ENCODE data around the gene C1QTNF9B. TPM values are rescaled to one million over a fixed set of nuclear protein-coding genes. Genes with fewer than 3 reads are reported as not detected.
"Not testable (repeated sequence)": the region's sequence is repeated elsewhere in the genome, so short reads cannot be mapped to it uniquely, and the experiment has no call there.

Gene C1QTNF9B
- total and polyA plus RNA-seq, 2 of the 8 experiments (the other 6 are each of a cell fraction or from before 2014, with no cell fraction given), result 0.11 TPM; not detected in 1

GRCh38 chr13:23888658-23889614, 8.4 kb downstream of the C1QTNF9B start, which contains the start of gene MIPEP (continued):
- TF ChIP-seq GABPA (IDR thresholded peaks at IDR 0.05; ENCODE audit: borderline replicate concordance, insufficient read depth, low read length) (no peak), TEAD4 (IDR thresholded peaks at IDR 0.05; ENCODE audit: low read depth, low read length) (no peak), BRCA1 (IDR thresholded peaks at IDR 0.05; ENCODE audit: low read depth, low read length) (no peak), NRF1 (IDR thresholded peaks at IDR 0.05; ENCODE audit: low read depth, low read length) (no peak)

GRCh38 chr13:23884361-23884760, 12.9 kb downstream of the C1QTNF9B start:
- H3K23me2 ChIP-seq (ENCODE audit: low read depth, low read length); H3K27me3 ChIP-seq (replicated peaks in 1 of 4; ENCODE audit: control insufficient read depth in 3 of 4, extremely low read depth in 1 of 4, insufficient read depth in 3 of 4, low read length in 3 of 4); H3K27ac ChIP-seq (ENCODE audit: low read depth, low read length); FAIRE-seq; H2BK12ac ChIP-seq (ENCODE audit: low read depth, low read length); H2BK120ac ChIP-seq (replicated peaks; ENCODE audit: low read depth, low read length); H4K91ac ChIP-seq (replicated peaks; ENCODE audit: insufficient read length, low read length); H4K8ac ChIP-seq (ENCODE audit: extremely low read depth, insufficient read depth, low read length); POLR2A ChIA-PET (ENCODE audit: partially characterized antibody); CTCF ChIA-PET (ENCODE audit: partially characterized antibody); H3K23ac ChIP-seq (ENCODE audit: insufficient read length); H2BK20ac ChIP-seq (ENCODE audit: low read length); H3K4ac ChIP-seq (replicated peaks; ENCODE audit: insufficient read length, low read depth, low read length); H3K14ac ChIP-seq (ENCODE audit: insufficient read length); H3K4me1 ChIP-seq (replicated peaks in 1 of 4; ENCODE audit: control insufficient read depth in 3 of 4, insufficient read depth in 4 of 4, low read length in 3 of 4); H3K18ac ChIP-seq (ENCODE audit: extremely low read depth, low read length); H3K9me3 ChIP-seq (ENCODE audit: insufficient read depth in 2 of 2, low read depth in 1 of 2, low read length in 1 of 2); H2AFZ ChIP-seq (ENCODE audit: low read length); H3K4me2 ChIP-seq (ENCODE audit: insufficient read depth in 1 of 2, low read depth in 2 of 2, low read length in 2 of 2); H3K4me3 ChIP-seq (ENCODE audit: extremely low read depth in 1 of 4, insufficient read depth in 2 of 4, low read depth in 3 of 4, low read length in 4 of 4); H3K79me2 ChIP-seq (ENCODE audit: control insufficient read depth in 1 of 2, insufficient read depth in 2 of 2, low read length in 2 of 2); H3K56ac ChIP-seq (replicated peaks; ENCODE audit: insufficient read length, low read depth, low read length); H2BK5ac ChIP-seq (ENCODE audit: low read depth, low read length); DNase-seq (ENCODE audit: low read depth in 1 of 2, low spot score in 2 of 2); H2AK5ac ChIP-seq (ENCODE audit: low read depth, low read length); H3K9ac ChIP-seq (replicated peaks in 1 of 4; ENCODE audit: extremely low read depth in 1 of 4, low read depth in 3 of 4, low read length in 3 of 4); H4K20me1 ChIP-seq (replicated peaks in 1 of 2; ENCODE audit: control insufficient read depth in 1 of 2, insufficient read depth in 2 of 2, low read length in 2 of 2); H2BK15ac ChIP-seq (ENCODE audit: low read length); H4K5ac ChIP-seq (ENCODE audit: insufficient read length, low read depth, low read length); H3K79me1 ChIP-seq (ENCODE audit: low read depth, low read length): not testable (repeated sequence)
- H3K36me3 ChIP-seq (ENCODE audit: control insufficient read depth in 2 of 4, insufficient read depth in 4 of 4, low read length in 3 of 4), result peaks cover 0 to 12% (median 8%) of the 10 kb centered on the region in 4 experiments; a peak in 5 of 8 replicates
- 100% methylated on average over 1 of the region's 3 CpGs; no CpG with 5 or more reads in 1 of the 2 experiments for WGBS, 2 experiments (ENCODE audit: extremely low coverage in 1 of 2, insufficient coverage in 1 of 2, insufficient read length in 1 of 2, insufficient replicate concordance in 2 of 2, low coverage in 1 of 2, low lambda C conversion rate in 2 of 2, missing lambda C conversion rate in 1 of 2)
